ENCODE results near the gene KISS1.

KISS1 gene

GRCh38 chr1:204211046-204211445, 14.8 kb upstream of the KISS1 start:
- H3K4me3 ChIP-seq (ENCODE audit: low read depth, low read length), result no peak overlapping the region
- DNase-seq (ENCODE audit: low read depth), result no peak
- TF ChIP-seq, protein P1, sequence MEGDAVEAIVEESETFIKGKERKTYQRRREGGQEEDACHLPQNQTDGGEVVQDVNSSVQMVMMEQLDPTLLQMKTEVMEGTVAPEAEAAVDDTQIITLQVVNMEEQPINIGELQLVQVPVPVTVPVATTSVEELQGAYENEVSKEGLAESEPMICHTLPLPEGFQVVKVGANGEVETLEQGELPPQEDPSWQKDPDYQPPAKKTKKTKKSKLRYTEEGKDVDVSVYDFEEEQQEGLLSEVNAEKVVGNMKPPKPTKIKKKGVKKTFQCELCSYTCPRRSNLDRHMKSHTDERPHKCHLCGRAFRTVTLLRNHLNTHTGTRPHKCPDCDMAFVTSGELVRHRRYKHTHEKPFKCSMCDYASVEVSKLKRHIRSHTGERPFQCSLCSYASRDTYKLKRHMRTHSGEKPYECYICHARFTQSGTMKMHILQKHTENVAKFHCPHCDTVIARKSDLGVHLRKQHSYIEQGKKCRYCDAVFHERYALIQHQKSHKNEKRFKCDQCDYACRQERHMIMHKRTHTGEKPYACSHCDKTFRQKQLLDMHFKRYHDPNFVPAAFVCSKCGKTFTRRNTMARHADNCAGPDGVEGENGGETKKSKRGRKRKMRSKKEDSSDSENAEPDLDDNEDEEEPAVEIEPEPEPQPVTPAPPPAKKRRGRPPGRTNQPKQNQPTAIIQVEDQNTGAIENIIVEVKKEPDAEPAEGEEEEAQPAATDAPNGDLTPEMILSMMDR (IDR thresholded peaks at IDR 0.05; ENCODE audit: insufficient read depth, low read depth, low read length, missing control alignments), result no peak

DNA sequence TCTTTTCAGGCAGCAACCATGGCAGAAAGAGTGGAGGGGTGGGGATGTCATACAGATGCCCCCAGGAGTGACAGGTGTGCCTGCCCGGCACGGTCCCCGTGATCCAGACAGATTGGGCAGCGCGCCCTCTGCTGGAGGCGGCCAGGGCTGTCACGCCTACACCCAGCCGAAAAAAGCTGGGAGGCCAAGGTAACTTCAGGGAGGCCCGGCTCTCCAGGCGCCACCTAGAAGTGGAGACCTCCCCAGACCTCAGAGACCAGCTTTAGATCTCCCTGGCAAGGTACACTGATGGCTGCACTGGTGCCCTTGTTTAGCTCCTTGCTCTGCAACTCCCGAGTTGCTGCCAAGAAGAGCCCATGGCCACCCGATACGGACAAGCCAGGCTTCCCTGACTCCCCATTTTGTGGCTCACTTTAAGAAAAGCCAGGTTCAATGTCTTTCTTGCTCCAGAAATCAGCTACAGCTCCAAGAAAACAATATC, 10.9 kb upstream of the KISS1 start:
- TF ChIP-seq, protein P1 (IDR thresholded peaks at IDR 0.05; ENCODE audit: insufficient read depth, low read depth, low read length, missing control alignments), result peak; percentile 92
- no peak overlapping the region for H3K4me3 ChIP-seq (ENCODE audit: low read depth, low read length)
- peak; percentile 49 for DNase-seq (ENCODE audit: low read depth)

- TF ChIP-seq, protein P1 (IDR thresholded peaks at IDR 0.05; ENCODE audit: insufficient read depth, low read depth, low read length, missing control alignments), result no peak
- H3K4me3 ChIP-seq (ENCODE audit: low read depth, low read length), result no peak overlapping the region
- DNase-seq (ENCODE audit: low read depth), result no peak
These were observed 9.8 kb upstream of the KISS1 start for GRCh38 chr1:204206121-204206520.

DNA sequence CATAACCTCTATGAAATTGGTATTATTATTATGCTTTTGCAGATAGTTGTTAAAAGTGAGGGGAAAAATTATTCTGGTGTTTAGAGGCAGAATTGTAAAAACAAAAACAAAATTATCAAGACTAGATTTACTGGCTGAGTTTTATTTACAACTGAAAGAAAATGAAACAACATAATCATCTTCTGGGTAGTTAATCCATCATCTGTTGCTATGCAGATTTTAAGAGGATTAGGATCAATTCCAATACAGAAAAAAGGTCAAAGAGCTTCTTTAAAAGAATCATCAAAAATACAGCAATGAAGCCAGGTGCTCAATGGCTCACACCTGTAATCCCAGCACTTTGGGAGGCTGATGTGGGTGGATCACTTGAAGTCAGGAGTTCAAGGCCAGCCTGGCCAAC, 9.2 kb upstream of the KISS1 start:
- TF ChIP-seq, protein P1 (IDR thresholded peaks at IDR 0.05; ENCODE audit: insufficient read depth, low read depth, low read length, missing control alignments), result no peak
- DNase-seq (ENCODE audit: low read depth), result no peak
- no peak overlapping the region for H3K4me3 ChIP-seq (ENCODE audit: low read depth, low read length)

DNA sequence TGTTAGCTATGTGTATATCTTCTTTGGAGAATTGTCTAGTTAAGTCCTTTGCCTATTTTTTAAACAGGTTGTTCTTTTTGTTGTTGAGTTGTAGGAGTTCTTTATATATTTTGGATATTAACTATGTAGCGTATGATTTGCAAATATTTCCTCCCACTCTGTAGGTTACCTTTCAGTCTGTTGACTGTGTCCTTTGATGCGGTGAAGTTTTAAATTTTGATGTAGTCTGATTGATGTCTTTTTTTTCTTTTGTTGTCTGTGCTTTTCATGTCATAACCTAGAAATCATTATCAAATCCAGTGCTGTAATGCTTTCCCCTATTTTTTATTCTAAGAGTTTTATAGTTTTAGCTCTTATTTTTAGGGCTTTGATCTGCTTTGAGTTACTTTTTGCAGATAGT, 8.7 kb upstream of the KISS1 start:
- TF ChIP-seq, protein P1 (IDR thresholded peaks at IDR 0.05; ENCODE audit: insufficient read depth, low read depth, low read length, missing control alignments), result no peak
- DNase-seq (ENCODE audit: low read depth), result no peak
- no peak overlapping the region for H3K4me3 ChIP-seq (ENCODE audit: low read depth, low read length)

GRCh38 chr1:204203206-204203767, 7.0 kb upstream of the KISS1 start:
- DNase-seq (ENCODE audit: low read depth), result no peak
- TF ChIP-seq, protein P1 (IDR thresholded peaks at IDR 0.05; ENCODE audit: insufficient read depth, low read depth, low read length, missing control alignments), result no peak
- no peak overlapping the region for H3K4me3 ChIP-seq (ENCODE audit: low read depth, low read length)

GRCh38 chr1:204202481-204202880, 6.2 kb upstream of the KISS1 start:
- TF ChIP-seq, protein P1 (IDR thresholded peaks at IDR 0.05; ENCODE audit: insufficient read depth, low read depth, low read length, missing control alignments), result no peak
- no peak overlapping the region for H3K4me3 ChIP-seq (ENCODE audit: low read depth, low read length)
- no peak for DNase-seq (ENCODE audit: low read depth)

Measured in GM12865 (cell line).